ENCODE results near the gene MBNL1.

DNA sequence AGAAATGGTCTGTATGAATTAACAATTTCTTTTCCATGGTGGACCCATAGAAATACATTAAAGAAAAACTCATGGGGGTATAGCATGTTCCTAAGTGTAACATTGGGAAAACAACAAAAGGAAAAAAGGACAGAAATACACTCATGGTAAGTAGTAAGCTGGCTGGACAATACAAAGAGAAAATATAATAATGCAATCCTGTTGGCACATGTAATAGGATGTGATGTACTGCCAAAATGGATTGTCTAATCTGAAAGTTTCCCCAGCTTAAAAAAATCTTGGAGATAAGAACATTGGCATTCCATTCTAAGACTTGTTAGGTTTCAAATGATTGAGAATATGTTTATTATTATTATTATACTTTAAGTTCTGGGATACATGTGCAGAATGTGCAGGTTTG, 128.1 kb downstream of the MBNL1 start:
- TF ChIP-seq POLR2A (IDR thresholded peaks at IDR 0.05), result no peak
- TF ChIP-seq, protein P1, sequence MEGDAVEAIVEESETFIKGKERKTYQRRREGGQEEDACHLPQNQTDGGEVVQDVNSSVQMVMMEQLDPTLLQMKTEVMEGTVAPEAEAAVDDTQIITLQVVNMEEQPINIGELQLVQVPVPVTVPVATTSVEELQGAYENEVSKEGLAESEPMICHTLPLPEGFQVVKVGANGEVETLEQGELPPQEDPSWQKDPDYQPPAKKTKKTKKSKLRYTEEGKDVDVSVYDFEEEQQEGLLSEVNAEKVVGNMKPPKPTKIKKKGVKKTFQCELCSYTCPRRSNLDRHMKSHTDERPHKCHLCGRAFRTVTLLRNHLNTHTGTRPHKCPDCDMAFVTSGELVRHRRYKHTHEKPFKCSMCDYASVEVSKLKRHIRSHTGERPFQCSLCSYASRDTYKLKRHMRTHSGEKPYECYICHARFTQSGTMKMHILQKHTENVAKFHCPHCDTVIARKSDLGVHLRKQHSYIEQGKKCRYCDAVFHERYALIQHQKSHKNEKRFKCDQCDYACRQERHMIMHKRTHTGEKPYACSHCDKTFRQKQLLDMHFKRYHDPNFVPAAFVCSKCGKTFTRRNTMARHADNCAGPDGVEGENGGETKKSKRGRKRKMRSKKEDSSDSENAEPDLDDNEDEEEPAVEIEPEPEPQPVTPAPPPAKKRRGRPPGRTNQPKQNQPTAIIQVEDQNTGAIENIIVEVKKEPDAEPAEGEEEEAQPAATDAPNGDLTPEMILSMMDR (IDR thresholded peaks at IDR 0.05), result no peak
